Measurements from ENCODE around the gene ANXA6. TPM values are rescaled to one million over a fixed set of nuclear protein-coding genes. Genes with fewer than 3 reads are reported as not detected.

ANXA6 gene
- total RNA-seq, 1 donor from 2014 or later, result 143 TPM

GRCh38 chr5:151173711-151174611 is 16.4 kb upstream of the ANXA6 start:
- Histone ChIP-seq H3K27ac (no peak overlapping the region), H3K4me1 (no peaks in the 10 kb centered on the region), H3K36me3 (peaks cover 6% of the 10 kb centered on the region), H3K4me3 (no peak overlapping the region), H3K27me3 (no peaks in the 10 kb centered on the region), H3K9me3 (no peaks in the 10 kb centered on the region)
- no peak for TF ChIP-seq CTCF (IDR thresholded peaks at IDR 0.05)
- DNase-seq (no peak), ATAC-seq (no peak)
- intact Hi-C loops (cut with DNase I), result no loop called here

GRCh38 chr5:151171529-151171928 is 13.9 kb upstream of the ANXA6 start:
- ATAC-seq, result peak; percentile 49
- Histone ChIP-seq H3K4me1 (no peaks in the 10 kb centered on the region), H3K27me3 (no peaks in the 10 kb centered on the region), H3K36me3 (no peaks in the 10 kb centered on the region), H3K9me3 (no peaks in the 10 kb centered on the region), H3K4me3 (no peak overlapping the region), H3K27ac (no peak overlapping the region)
- intact Hi-C loops (cut with DNase I), result no loop called here
- no peak for DNase-seq
- no peak for TF ChIP-seq CTCF (IDR thresholded peaks at IDR 0.05)

- Histone ChIP-seq H3K4me3 (no peak overlapping the region), H3K36me3 (no peaks in the 10 kb centered on the region), H3K9me3 (no peaks in the 10 kb centered on the region), H3K27ac (no peak overlapping the region), H3K27me3 (no peaks in the 10 kb centered on the region), H3K4me1 (peaks cover 5% of the 10 kb centered on the region)
- TF ChIP-seq CTCF (IDR thresholded peaks at IDR 0.05), result no peak
- intact Hi-C loops (cut with DNase I), result loop anchor here (10.0 kb wide), 1 partner anchor 66 kb away; no protein-coding TSS in a partner anchor
- ATAC-seq (no peak), DNase-seq (peak; percentile 16)
These were observed 11.2 kb upstream of the ANXA6 start for GRCh38 chr5:151168602-151169344.

- no peaks in the 10 kb centered on the region for H3K36me3 ChIP-seq
- no peaks in the 10 kb centered on the region for H3K27me3 ChIP-seq
- H3K9me3 ChIP-seq, result no peaks in the 10 kb centered on the region
- no peak overlapping the region for H3K4me3 ChIP-seq
- peaks cover 5% of the 10 kb centered on the region for H3K4me1 ChIP-seq
- TF ChIP-seq CTCF (IDR thresholded peaks at IDR 0.05), result no peak
- intact Hi-C loops (cut with DNase I), result loop anchor here (10.0 kb wide), 1 partner anchor 68 kb away; no protein-coding TSS in a partner anchor
- H3K27ac ChIP-seq, result no peak overlapping the region
- DNase-seq, result no peak
- ATAC-seq, result no peak
These were observed 9.4 kb upstream of the ANXA6 start for GRCh38 chr5:151167022-151167421.

- Histone ChIP-seq H3K27ac (no peak overlapping the region), H3K9me3 (no peaks in the 10 kb centered on the region), H3K36me3 (no peaks in the 10 kb centered on the region), H3K4me1 (peaks cover 5% of the 10 kb centered on the region), H3K27me3 (no peaks in the 10 kb centered on the region), H3K4me3 (no peak overlapping the region)
- intact Hi-C loops (cut with DNase I), result loop anchor here (5.0 to 10.0 kb wide), 2 partner anchors 38 to 70 kb away; no protein-coding TSS in a partner anchor
- DNase-seq, result peak; percentile 72
- ATAC-seq, result peak; percentile 97
- peak; percentile 94 for TF ChIP-seq CTCF (IDR thresholded peaks at IDR 0.05)
These were observed 7.3 kb upstream of the ANXA6 start for GRCh38 chr5:151164687-151165392.
